GM23338 (cell line): ENCODE data around the gene MYBPC2. TPM values are rescaled to one million over a fixed set of nuclear protein-coding genes. Genes with fewer than 3 reads are reported as not detected.

Experiments used
- ATAC-seq: fragments of 200-7000 bp; cut with Tn5 transposase; 3 replicates; pipeline ENCODE4 v1.9.1; 2020
- DNase-seq: peaks from one replicate; pipeline ENCODE4 v3.0.0-alpha.2; 2015; ENCODE audit warnings: low spot score
- H2AFZ ChIP-seq: fragments of 200-600 bp; sonication (generic); 2 replicates; pipeline ENCODE4 v1.8.0; 2016; ENCODE audit warnings: antibody characterized with exemption, mild to moderate bottlenecking, moderate library complexity
- H3F3A ChIP-seq: fragments of 200-600 bp; sonication (generic); replicated peaks from 2 replicates; pipeline ENCODE4 v1.8.0; 2017; ENCODE audit warnings: antibody characterized with exemption, mixed run types, low read depth
- H3K27ac ChIP-seq: fragments of 200-600 bp; sonication (generic); 2 replicates; pipeline ENCODE4 v1.6.1; 2016; ENCODE audit warnings: low read depth
- H3K27me3 ChIP-seq: fragments of 200-600 bp; sonication (generic); 2 replicates; pipeline ENCODE4 v1.8.0; 2016; ENCODE audit warnings: mild to moderate bottlenecking, mixed run types, moderate library complexity; ENCODE audit not compliant: insufficient read depth
- H3K36me3 ChIP-seq: fragments of 200-600 bp; sonication (generic); 2 replicates; pipeline ENCODE4 v1.8.0; 2016; ENCODE audit warnings: mild to moderate bottlenecking; ENCODE audit not compliant: insufficient read depth
- H3K4me1 ChIP-seq: fragments of 200-600 bp; sonication (generic); 2 replicates; pipeline ENCODE4 v1.8.0; 2016; ENCODE audit warnings: mild to moderate bottlenecking, moderate library complexity; ENCODE audit not compliant: insufficient read depth
- H3K4me2 ChIP-seq: fragments of 200-600 bp; sonication (generic); 2 replicates; pipeline ENCODE4 v1.7.1; 2017; ENCODE audit warnings: mixed run types
- H3K4me3 ChIP-seq: fragments of 200-600 bp; sonication (generic); 2 replicates; pipeline ENCODE4 v1.6.1; 2016; ENCODE audit warnings: mixed run types
- H3K79me2 ChIP-seq: fragments of 200-600 bp; sonication (generic); replicated peaks from 2 replicates; pipeline ENCODE4 v1.8.0; 2017; ENCODE audit warnings: mild to moderate bottlenecking; ENCODE audit not compliant: insufficient read depth
- H3K9me2 ChIP-seq: fragments of 200-600 bp; sonication (generic); 2 replicates; pipeline ENCODE4 v1.8.0; 2017; ENCODE audit not compliant: insufficient read depth
- H4K20me1 ChIP-seq: fragments of 200-600 bp; sonication (generic); replicated peaks from 2 replicates; pipeline ENCODE4 v1.8.0; 2017; ENCODE audit warnings: mild to moderate bottlenecking; ENCODE audit not compliant: insufficient read depth
- H3K27ac Mint-ChIP-seq: 2 replicates; pipeline ENCODE4 v1.8.0; 2020; ENCODE audit warnings: inconsistent platforms, mild to moderate bottlenecking, moderate library complexity, mixed read lengths
- H3K27me3 Mint-ChIP-seq: 3 replicates; pipeline ENCODE4 v1.8.0; 2022; ENCODE audit warnings: low read depth, mild to moderate bottlenecking, moderate library complexity, mixed read lengths, inconsistent platforms; ENCODE audit not compliant: insufficient read depth, poor library complexity
- H3K36me3 Mint-ChIP-seq: 3 replicates; pipeline ENCODE4 v1.8.0; 2021; ENCODE audit warnings: low read depth, mild to moderate bottlenecking, inconsistent platforms, moderate library complexity, mixed read lengths
- H3K4me1 Mint-ChIP-seq: 3 replicates; pipeline ENCODE4 v1.8.0; 2020; ENCODE audit warnings: mild to moderate bottlenecking, inconsistent platforms, mixed read lengths
- H3K4me3 Mint-ChIP-seq: 3 replicates; pipeline ENCODE4 v1.8.0; 2021; ENCODE audit warnings: moderate library complexity, mild to moderate bottlenecking, inconsistent platforms, mixed read lengths
- H3K9me3 Mint-ChIP-seq: 3 replicates; pipeline ENCODE4 v1.8.0; 2020; ENCODE audit warnings: moderate library complexity, mild to moderate bottlenecking, inconsistent platforms, mixed read lengths
- CREB1 ChIP-seq: fragments of 250-450 bp; sonication (Bioruptor Pico); IDR thresholded peaks from 2 replicates; pipeline ENCODE4 v1.5.0; 2020; ENCODE audit warnings: low read depth, mild to moderate bottlenecking, moderate library complexity
- CTCF ChIP-seq, 2 experiments: fragments of 200-600 bp in 1 of 2; sonication (generic) in 1 of 2; conservative IDR thresholded peaks; 2 replicates each; pipeline versions ENCODE4 v1.5.1 to v1.6.1; 2016 to 2017; ENCODE audit warnings: antibody characterized with exemption in 2 of 2, low read depth in 2 of 2, mild to moderate bottlenecking in 2 of 2, moderate library complexity in 1 of 2
- ETS1 ChIP-seq: IDR thresholded peaks from 2 replicates; pipeline ENCODE4 v1.6.1; 2016; ENCODE audit warnings: antibody characterized with exemption
- JUNB ChIP-seq: IDR thresholded peaks from one replicate; pipeline ENCODE4 v1.6.1; 2016; ENCODE audit warnings: antibody characterized with exemption; ENCODE audit not compliant: unreplicated experiment
- POLR2AphosphoS5 ChIP-seq: IDR thresholded peaks from 2 replicates; pipeline ENCODE4 v1.6.1; 2016; ENCODE audit warnings: antibody characterized with exemption, low read depth
- REST ChIP-seq: IDR thresholded peaks from one replicate; pipeline ENCODE4 v1.6.1; 2018; ENCODE audit warnings: antibody characterized with exemption; ENCODE audit not compliant: unreplicated experiment
- ZNF331 ChIP-seq: fragments of 250-450 bp; sonication (Bioruptor Pico); IDR thresholded peaks from 2 replicates; pipeline ENCODE4 v1.5.0; 2020; ENCODE audit warnings: low read depth, mild to moderate bottlenecking, moderate library complexity
- polyA plus RNA-seq: library from polyadenylated mRNA; unstranded; fragments of >200 nt; fragmentation: Nextera tagmentation; extraction: Ambion mirVana; gene quantifications from 2 replicates; pipeline ENCODE4 v1.2.1, GENCODE V29; 2016
- total RNA-seq: library from RNA; depleted of rRNA; stranded (reverse); fragments of >200 nt; shearing (Covaris generic); gene quantifications from 2 replicates; pipeline ENCODE4 v1.2.3, GENCODE V29; 2014

MYBPC2 gene
- total and polyA plus RNA-seq, 2 experiments from 2014 or later: 4.2 to 5.9 TPM

GRCh38 chr19:50423279-50424113 is 9.2 kb upstream of the MYBPC2 start:
- no peak overlapping the region for H3K4me2 ChIP-seq
- H3K27ac Mint-ChIP-seq: no peak overlapping the region
- H3K36me3 ChIP-seq: no peaks in the 10 kb centered on the region
- TF ChIP-seq CREB1 (CRISPR knock-in tag): no peak
- TF ChIP-seq REST: no peak
- TF ChIP-seq ZNF331: no peak
- no peak for TF ChIP-seq POLR2AphosphoS5
- TF ChIP-seq JUNB: no peak
- no peak for TF ChIP-seq ETS1
- no peak for TF ChIP-seq CTCF (conservative IDR thresholded peaks at IDR 0.05; ENCODE audit: low read depth in 2 of 2)
- DNase-seq (no peak), ATAC-seq (no peak)
- peaks cover 24% of the 10 kb centered on the region for H3K36me3 Mint-ChIP-seq
- H3K4me1 Mint-ChIP-seq: peaks cover 17% of the 10 kb centered on the region
- H3K9me2 ChIP-seq: no peaks in the 10 kb centered on the region
- no peak overlapping the region for H3K4me3 Mint-ChIP-seq
- peaks cover 3% of the 10 kb centered on the region; the same call in 2 of the 3 replicates for H3K9me3 Mint-ChIP-seq
- H3K27me3 ChIP-seq: peaks cover 3% of the 10 kb centered on the region; the same call in 1 of the 2 replicates
- no peak overlapping the region for H2AFZ ChIP-seq
- H3F3A ChIP-seq: peaks cover 16% of the 10 kb centered on the region; the same call in 1 of the 2 replicates
- peaks cover 6% of the 10 kb centered on the region for H3K27me3 Mint-ChIP-seq
- no peaks in the 10 kb centered on the region; the same call in 1 of the 2 replicates for H4K20me1 ChIP-seq
- H3K79me2 ChIP-seq: peaks cover 6% of the 10 kb centered on the region; the same call in 1 of the 2 replicates
- no peak overlapping the region for H3K4me3 ChIP-seq
- H3K27ac ChIP-seq: no peak overlapping the region
- H3K4me1 ChIP-seq: peaks cover 10% of the 10 kb centered on the region; the same call in 1 of the 2 replicates
